Hepatocyte (in vitro differentiated cells): Measurements from ENCODE around the gene CBFA2T3.

Source experiments
- EZH2 ChIP-seq: fragments of 200-600 bp; sonication (generic); IDR thresholded peaks from 2 replicates; pipeline ENCODE4 v1.6.1; 2016; ENCODE audit warnings: antibody characterized with exemption, mild to moderate bottlenecking, borderline replicate concordance
- EZH2phosphoT487 ChIP-seq: fragments of 200-600 bp; sonication (generic); IDR thresholded peaks from one replicate; pipeline ENCODE4 v1.6.1; 2018; ENCODE audit warnings: antibody characterized with exemption, mild to moderate bottlenecking, low read depth, moderate library complexity; ENCODE audit not compliant: unreplicated experiment, severe bottlenecking
- TF ChIP-seq, protein P1 (sequence below): fragments of 200-600 bp; sonication (generic); IDR thresholded peaks from 2 replicates; pipeline ENCODE4 v1.5.1; 2016; ENCODE audit warnings: antibody characterized with exemption, mild to moderate bottlenecking; ENCODE audit not compliant: poor library complexity

DNA sequence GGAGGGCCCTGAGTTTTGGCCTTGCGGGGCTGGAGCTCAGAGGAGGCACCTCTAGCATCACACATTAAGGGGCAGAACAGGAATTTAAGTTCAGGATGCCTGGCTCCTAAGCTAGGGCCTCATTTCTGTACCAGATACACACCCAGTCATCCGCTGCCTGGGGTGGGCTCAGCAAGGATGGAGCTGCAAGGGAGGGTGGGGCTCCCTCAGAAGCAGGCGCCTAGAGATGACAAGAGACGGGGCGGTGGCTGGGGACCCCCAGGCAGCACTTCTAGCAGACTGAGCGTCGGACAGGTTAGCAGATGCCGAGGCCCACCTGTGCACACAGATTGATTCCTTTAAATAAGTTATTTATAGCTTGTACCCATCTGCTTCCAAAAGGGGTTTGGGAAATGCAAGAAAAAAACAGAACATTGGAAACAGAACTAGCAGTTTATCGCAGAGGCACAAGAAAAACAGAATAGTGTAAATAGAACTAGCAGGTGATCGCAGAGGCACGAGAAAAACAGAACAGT is 47.6 kb upstream of the CBFA2T3 start:
- TF ChIP-seq EZH2 (no peak), EZH2phosphoT487 (no peak)
- TF ChIP-seq, protein P1, sequence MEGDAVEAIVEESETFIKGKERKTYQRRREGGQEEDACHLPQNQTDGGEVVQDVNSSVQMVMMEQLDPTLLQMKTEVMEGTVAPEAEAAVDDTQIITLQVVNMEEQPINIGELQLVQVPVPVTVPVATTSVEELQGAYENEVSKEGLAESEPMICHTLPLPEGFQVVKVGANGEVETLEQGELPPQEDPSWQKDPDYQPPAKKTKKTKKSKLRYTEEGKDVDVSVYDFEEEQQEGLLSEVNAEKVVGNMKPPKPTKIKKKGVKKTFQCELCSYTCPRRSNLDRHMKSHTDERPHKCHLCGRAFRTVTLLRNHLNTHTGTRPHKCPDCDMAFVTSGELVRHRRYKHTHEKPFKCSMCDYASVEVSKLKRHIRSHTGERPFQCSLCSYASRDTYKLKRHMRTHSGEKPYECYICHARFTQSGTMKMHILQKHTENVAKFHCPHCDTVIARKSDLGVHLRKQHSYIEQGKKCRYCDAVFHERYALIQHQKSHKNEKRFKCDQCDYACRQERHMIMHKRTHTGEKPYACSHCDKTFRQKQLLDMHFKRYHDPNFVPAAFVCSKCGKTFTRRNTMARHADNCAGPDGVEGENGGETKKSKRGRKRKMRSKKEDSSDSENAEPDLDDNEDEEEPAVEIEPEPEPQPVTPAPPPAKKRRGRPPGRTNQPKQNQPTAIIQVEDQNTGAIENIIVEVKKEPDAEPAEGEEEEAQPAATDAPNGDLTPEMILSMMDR, result no peak
